ENCODE data around the gene SIRPG.

The SIRPG gene

DNA sequence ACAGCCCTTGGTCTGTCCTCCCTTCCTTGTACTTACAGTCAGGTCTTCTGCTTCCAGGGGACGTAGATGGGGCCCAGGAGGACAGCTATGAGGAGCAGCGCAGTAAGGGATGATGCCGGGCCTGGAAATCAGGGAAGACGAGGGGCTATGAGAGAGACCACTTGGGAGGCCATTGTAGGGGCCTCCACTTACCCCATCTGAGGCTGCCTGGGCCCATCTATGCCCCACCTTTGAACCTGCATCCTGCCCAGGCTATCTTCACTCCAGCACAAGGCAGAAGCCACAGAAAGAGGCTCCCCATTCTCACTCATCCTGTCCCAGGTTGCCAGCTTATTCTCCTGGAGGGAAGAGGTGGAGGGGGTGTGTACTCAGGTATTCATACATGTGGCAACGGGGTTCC, 27.4 kb downstream of the SIRPG start:
- TF ChIP-seq SIN3A (IDR thresholded peaks at IDR 0.05; ENCODE audit: borderline replicate concordance, insufficient read depth, low read length) = no peak
- TF ChIP-seq, protein P1, sequence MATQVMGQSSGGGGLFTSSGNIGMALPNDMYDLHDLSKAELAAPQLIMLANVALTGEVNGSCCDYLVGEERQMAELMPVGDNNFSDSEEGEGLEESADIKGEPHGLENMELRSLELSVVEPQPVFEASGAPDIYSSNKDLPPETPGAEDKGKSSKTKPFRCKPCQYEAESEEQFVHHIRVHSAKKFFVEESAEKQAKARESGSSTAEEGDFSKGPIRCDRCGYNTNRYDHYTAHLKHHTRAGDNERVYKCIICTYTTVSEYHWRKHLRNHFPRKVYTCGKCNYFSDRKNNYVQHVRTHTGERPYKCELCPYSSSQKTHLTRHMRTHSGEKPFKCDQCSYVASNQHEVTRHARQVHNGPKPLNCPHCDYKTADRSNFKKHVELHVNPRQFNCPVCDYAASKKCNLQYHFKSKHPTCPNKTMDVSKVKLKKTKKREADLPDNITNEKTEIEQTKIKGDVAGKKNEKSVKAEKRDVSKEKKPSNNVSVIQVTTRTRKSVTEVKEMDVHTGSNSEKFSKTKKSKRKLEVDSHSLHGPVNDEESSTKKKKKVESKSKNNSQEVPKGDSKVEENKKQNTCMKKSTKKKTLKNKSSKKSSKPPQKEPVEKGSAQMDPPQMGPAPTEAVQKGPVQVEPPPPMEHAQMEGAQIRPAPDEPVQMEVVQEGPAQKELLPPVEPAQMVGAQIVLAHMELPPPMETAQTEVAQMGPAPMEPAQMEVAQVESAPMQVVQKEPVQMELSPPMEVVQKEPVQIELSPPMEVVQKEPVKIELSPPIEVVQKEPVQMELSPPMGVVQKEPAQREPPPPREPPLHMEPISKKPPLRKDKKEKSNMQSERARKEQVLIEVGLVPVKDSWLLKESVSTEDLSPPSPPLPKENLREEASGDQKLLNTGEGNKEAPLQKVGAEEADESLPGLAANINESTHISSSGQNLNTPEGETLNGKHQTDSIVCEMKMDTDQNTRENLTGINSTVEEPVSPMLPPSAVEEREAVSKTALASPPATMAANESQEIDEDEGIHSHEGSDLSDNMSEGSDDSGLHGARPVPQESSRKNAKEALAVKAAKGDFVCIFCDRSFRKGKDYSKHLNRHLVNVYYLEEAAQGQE (IDR thresholded peaks at IDR 0.05; ENCODE audit: insufficient read depth in 1 of 2, low read depth in 2 of 2, low read length in 2 of 2) = no peak
- no peak for TF ChIP-seq POLR2AphosphoS5 (IDR thresholded peaks at IDR 0.05; ENCODE audit: low read depth, low read length)
- no peak for TF ChIP-seq TAF1 (IDR thresholded peaks at IDR 0.05; ENCODE audit: borderline replicate concordance, insufficient read depth, low read length)
- TF ChIP-seq FOXP2 (optimal IDR thresholded peaks at IDR 0.05; ENCODE audit: borderline replicate concordance, extremely low read depth, extremely low read length, insufficient read depth) = no peak

- TF ChIP-seq POLR2AphosphoS5 (IDR thresholded peaks at IDR 0.05; ENCODE audit: low read depth, low read length) (no peak), FOXP2 (optimal IDR thresholded peaks at IDR 0.05; ENCODE audit: borderline replicate concordance, extremely low read depth, extremely low read length, insufficient read depth) (no peak), SIN3A (IDR thresholded peaks at IDR 0.05; ENCODE audit: borderline replicate concordance, insufficient read depth, low read length) (no peak), TAF1 (IDR thresholded peaks at IDR 0.05; ENCODE audit: borderline replicate concordance, insufficient read depth, low read length) (no peak)
- TF ChIP-seq, protein P1 (IDR thresholded peaks at IDR 0.05; ENCODE audit: insufficient read depth in 1 of 2, low read depth in 2 of 2, low read length in 2 of 2) = no peak
Observed at GRCh38 chr20:1629321-1629720, 28.3 kb downstream of the SIRPG start.

DNA sequence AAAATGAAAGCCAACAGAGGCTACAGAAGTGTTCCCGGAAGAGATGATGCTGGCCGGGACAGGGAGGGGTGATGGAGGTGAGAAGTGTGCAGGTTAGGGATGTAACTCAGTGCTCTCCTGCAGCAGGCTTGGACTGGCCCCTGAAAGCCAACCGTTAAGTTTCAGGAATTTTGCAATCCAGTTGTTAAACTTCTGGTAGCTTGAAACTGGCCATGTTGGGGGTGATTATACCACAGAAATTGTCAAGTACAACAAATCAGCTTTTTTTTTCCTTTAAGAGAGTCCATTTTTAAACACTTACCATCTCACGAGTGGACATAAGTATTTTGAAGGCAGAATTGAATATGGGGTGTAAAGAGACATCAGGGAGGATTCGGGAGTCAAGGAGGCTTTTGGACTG, 29.0 kb downstream of the SIRPG start:
- no peak for TF ChIP-seq FOXP2 (optimal IDR thresholded peaks at IDR 0.05; ENCODE audit: borderline replicate concordance, extremely low read depth, extremely low read length, insufficient read depth)
- TF ChIP-seq, protein P1 (IDR thresholded peaks at IDR 0.05; ENCODE audit: insufficient read depth in 1 of 2, low read depth in 2 of 2, low read length in 2 of 2) = no peak
- no peak for TF ChIP-seq SIN3A (IDR thresholded peaks at IDR 0.05; ENCODE audit: borderline replicate concordance, insufficient read depth, low read length)
- no peak for TF ChIP-seq POLR2AphosphoS5 (IDR thresholded peaks at IDR 0.05; ENCODE audit: low read depth, low read length)
- TF ChIP-seq TAF1 (IDR thresholded peaks at IDR 0.05; ENCODE audit: borderline replicate concordance, insufficient read depth, low read length) = no peak

DNA sequence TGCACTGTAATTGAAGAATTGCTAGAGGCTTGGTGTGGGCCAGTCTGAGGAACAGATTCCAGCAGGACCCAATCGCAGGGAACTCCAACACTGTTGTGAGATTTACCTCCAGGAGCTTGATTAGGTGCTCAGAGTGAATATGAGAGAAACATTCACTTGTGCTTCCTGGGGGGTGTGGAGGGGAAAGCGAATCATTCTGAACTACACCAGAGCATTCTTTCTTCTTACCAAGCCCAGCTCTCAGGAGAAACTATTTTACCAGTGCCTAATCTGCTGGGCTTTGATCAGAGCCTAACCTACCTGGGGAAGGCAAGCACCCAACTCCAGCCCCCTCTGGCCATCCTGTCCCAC, 30.4 kb downstream of the SIRPG start:
- no peak for TF ChIP-seq TAF1 (IDR thresholded peaks at IDR 0.05; ENCODE audit: borderline replicate concordance, insufficient read depth, low read length)

GRCh38 chr20:1626528-1627199, 30.9 kb downstream of the SIRPG start:
- no peak for TF ChIP-seq TAF1 (IDR thresholded peaks at IDR 0.05; ENCODE audit: borderline replicate concordance, insufficient read depth, low read length)
- no peak for TF ChIP-seq POLR2AphosphoS5 (IDR thresholded peaks at IDR 0.05; ENCODE audit: low read depth, low read length)
- TF ChIP-seq, protein P1 (IDR thresholded peaks at IDR 0.05; ENCODE audit: insufficient read depth in 1 of 2, low read depth in 2 of 2, low read length in 2 of 2) = no peak
- TF ChIP-seq SIN3A (IDR thresholded peaks at IDR 0.05; ENCODE audit: borderline replicate concordance, insufficient read depth, low read length) = no peak

All from PFSK-1 (cell line).